Sigmoid colon (tissue), 7 donors: ENCODE data around the gene KCTD16. TPM values are rescaled to one million over a fixed set of nuclear protein-coding genes. Genes with fewer than 3 reads are reported as not detected.

Experiments used
- DNase-seq: peaks from one replicate; pipeline ENCODE4 v3.0.0-alpha.2; 2019
- H3K27ac ChIP-seq, 4 donors: fragments of 200-600 bp; sonication (generic); one replicate each; pipeline ENCODE4 v1.5.1; 2016 to 2019; ENCODE audit warnings: mild to moderate bottlenecking in 1 of 4
- H3K27me3 ChIP-seq, 3 donors: fragments of 200-600 bp; sonication (generic); one replicate each; pipeline ENCODE4 v1.5.1; 2019; ENCODE audit warnings: mild to moderate bottlenecking in 1 of 3
- H3K36me3 ChIP-seq, 4 donors: fragments of 200-600 bp; sonication (generic); one replicate each; pipeline ENCODE4 v1.5.1; 2016 to 2019
- H3K4me1 ChIP-seq, 4 donors: fragments of 200-600 bp; sonication (generic); one replicate each; pipeline ENCODE4 v1.5.1; 2017 to 2019
- H3K4me3 ChIP-seq, 4 donors: fragments of 200-600 bp; sonication (generic); one replicate each; pipeline ENCODE4 v1.5.1; 2017 to 2019; ENCODE audit warnings: mild to moderate bottlenecking in 2 of 4, moderate library complexity in 1 of 4
- H3K9me3 ChIP-seq, 4 donors: fragments of 200-600 bp in 3 of 4; sonication (generic) in 3 of 4; one replicate each; pipeline versions ENCODE4 v1.5.1 to v1.6.1; 2013 to 2019
- EP300 ChIP-seq, 4 donors: sonication (generic); formaldehyde crosslinking; IDR thresholded peaks; one replicate each; pipeline ENCODE4 v1.6.1; 2017; ENCODE audit warnings: antibody characterized with exemption in 4 of 4
- POLR2A ChIP-seq, 2 donors: fragments of 450-650 bp; IDR thresholded peaks; one replicate each; pipeline ENCODE4 v1.6.1; 2016; ENCODE audit warnings: antibody characterized with exemption in 2 of 2, mild to moderate bottlenecking in 2 of 2, moderate library complexity in 2 of 2
- POLR2AphosphoS5 ChIP-seq, 4 donors: sonication (generic); formaldehyde crosslinking; IDR thresholded peaks; one replicate each; pipeline ENCODE4 v1.6.1; 2017; ENCODE audit warnings: antibody characterized with exemption in 4 of 4
- WGBS, 2 donors: extraction: QIAGEN DNeasy Blood & Tissue Kit; methylation state at CpG; one replicate each; pipeline ENCODE4 v1.1.7; 2013; 5-methylcytosine and 5-hydroxymethylcytosine counted together
- intact Hi-C: fragments of 100-400 bp; cut with DNase I; formaldehyde crosslinking; loops from one replicate; pipeline ENCODE4 v1.15.1; 2023
- polyA plus RNA-seq, 3 donors: library from polyadenylated mRNA; stranded (reverse); fragments of 200-250 nt; gene quantifications; one replicate each; pipeline ENCODE4 v1.2.3, GENCODE V29; 2013
- total RNA-seq, 4 donors: library from RNA; depleted of rRNA; stranded (reverse); fragments of >200 nt; gene quantifications; one replicate each; pipeline ENCODE4 v1.1.0, GENCODE V29; 2016
- TF ChIP-seq, protein P1 (sequence below), 4 experiments: fragments of 450-650 bp in 3 of 4; fragments of 200-600 bp in 1 of 4; IDR thresholded peaks; one replicate each; pipeline ENCODE4 v1.5.1; 2016 to 2019; ENCODE audit warnings: antibody characterized with exemption in 4 of 4, mild to moderate bottlenecking in 3 of 4, moderate library complexity in 2 of 4
- donor health status: healthy with polysubstance abuse.
- donor health status: Bipolar disorder and iron deficiency.
- donor health status: healthy.

The KCTD16 gene
- total and polyA plus RNA-seq, 7 donors: under 0.01 to 0.71 (median 0.16) TPM; not detected in 2

DNA sequence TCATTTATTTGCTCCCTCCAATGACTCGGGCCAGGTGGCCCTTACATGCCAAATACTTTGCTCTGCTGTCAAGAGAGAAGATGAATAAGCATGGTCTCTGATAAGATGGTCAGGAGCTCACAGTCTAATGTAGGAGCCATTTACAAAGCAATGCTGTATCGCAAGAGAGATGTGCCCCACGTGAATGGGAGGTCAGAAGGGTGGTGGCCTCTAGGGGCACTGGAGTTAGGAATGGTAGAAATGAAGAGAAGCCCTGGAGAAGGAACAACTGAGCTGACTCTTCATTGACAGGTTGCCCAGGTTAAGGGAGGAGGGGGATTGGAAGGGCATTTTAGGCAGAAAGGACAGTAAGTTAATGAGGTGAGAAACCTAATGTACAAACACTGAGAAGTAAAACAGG is 286.5 kb downstream of the KCTD16 start:
- Histone ChIP-seq H3K36me3 (no peaks in the 10 kb centered on the region), H3K4me1 (no peaks in the 10 kb centered on the region), H3K27me3 (no peaks in the 10 kb centered on the region), H3K27ac (no peak overlapping the region), H3K4me3 (no peak overlapping the region), H3K9me3 (no peaks in the 10 kb centered on the region)
- 77 to 87% methylated on average over 3 of the region's 3 CpGs for WGBS, 2 donors
- intact Hi-C loops: no loop called here
- DNase-seq: no peak
- TF ChIP-seq POLR2AphosphoS5 (IDR thresholded peaks at IDR 0.05) (no peak), EP300 (IDR thresholded peaks at IDR 0.05) (no peak), POLR2A (IDR thresholded peaks at IDR 0.05) (no peak)
- TF ChIP-seq, protein P1, sequence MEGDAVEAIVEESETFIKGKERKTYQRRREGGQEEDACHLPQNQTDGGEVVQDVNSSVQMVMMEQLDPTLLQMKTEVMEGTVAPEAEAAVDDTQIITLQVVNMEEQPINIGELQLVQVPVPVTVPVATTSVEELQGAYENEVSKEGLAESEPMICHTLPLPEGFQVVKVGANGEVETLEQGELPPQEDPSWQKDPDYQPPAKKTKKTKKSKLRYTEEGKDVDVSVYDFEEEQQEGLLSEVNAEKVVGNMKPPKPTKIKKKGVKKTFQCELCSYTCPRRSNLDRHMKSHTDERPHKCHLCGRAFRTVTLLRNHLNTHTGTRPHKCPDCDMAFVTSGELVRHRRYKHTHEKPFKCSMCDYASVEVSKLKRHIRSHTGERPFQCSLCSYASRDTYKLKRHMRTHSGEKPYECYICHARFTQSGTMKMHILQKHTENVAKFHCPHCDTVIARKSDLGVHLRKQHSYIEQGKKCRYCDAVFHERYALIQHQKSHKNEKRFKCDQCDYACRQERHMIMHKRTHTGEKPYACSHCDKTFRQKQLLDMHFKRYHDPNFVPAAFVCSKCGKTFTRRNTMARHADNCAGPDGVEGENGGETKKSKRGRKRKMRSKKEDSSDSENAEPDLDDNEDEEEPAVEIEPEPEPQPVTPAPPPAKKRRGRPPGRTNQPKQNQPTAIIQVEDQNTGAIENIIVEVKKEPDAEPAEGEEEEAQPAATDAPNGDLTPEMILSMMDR (IDR thresholded peaks at IDR 0.05): no peak

DNA sequence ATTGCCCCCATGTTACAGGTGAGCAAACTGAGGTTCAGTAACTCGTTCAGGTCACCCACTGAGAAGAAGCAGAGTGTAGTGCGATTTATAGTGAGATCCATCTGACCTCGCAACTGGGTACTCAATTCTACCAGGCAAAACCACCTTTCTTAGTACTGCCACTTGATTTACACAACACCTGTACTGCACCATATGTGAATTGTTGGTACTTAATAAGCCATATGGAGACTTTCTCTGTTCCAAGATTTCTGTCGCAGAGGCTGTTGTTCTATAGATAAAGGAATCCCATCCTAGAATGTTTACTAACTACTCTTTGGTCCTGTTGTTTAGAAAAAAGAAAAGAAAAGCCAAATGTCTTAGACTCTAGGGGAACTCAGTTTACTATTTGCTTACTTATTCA is 287.5 kb downstream of the KCTD16 start:
- intact Hi-C loops: no loop called here
- DNase-seq: no peak
- H3K27ac ChIP-seq: no peak overlapping the region
- H3K9me3 ChIP-seq: no peaks in the 10 kb centered on the region
- TF ChIP-seq, protein P1 (IDR thresholded peaks at IDR 0.05): no peak
- TF ChIP-seq POLR2A (IDR thresholded peaks at IDR 0.05): no peak
- H3K4me1 ChIP-seq: no peaks in the 10 kb centered on the region
- no peak overlapping the region for H3K4me3 ChIP-seq
- 93% methylated on average over 4 of the region's 4 CpGs for WGBS, 2 donors
- no peaks in the 10 kb centered on the region for H3K36me3 ChIP-seq
- H3K27me3 ChIP-seq: no peaks in the 10 kb centered on the region

DNA sequence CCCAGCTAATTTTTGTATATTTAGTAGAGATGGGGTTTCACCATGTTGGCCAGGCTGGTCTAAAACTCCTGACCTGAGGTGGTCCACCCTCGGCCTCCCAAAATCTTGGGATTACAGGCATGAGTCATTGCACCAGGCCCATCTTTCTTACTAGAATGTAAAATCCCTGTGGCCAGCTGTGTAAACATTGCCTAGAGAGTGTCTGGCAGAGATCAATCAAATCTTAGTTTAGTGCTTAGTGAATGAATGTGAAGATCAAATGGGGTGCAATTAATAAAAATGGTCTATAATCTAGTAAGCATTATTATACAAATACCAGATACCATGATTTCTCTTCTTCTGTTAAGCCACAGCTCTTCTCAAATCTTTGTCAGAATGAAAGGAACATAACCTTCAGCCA is 289.9 kb downstream of the KCTD16 start:
- no peaks in the 10 kb centered on the region for H3K4me1 ChIP-seq
- TF ChIP-seq, protein P1 (IDR thresholded peaks at IDR 0.05): no peak
- TF ChIP-seq POLR2AphosphoS5 (IDR thresholded peaks at IDR 0.05): no peak
- TF ChIP-seq POLR2A (IDR thresholded peaks at IDR 0.05): no peak
- TF ChIP-seq EP300 (IDR thresholded peaks at IDR 0.05): no peak
- H3K9me3 ChIP-seq: no peaks in the 10 kb centered on the region
- intact Hi-C loops: no loop called here
- no peak overlapping the region for H3K4me3 ChIP-seq
- no peak for DNase-seq
- WGBS, 2 donors: 42 to 58% methylated on average over 1 of the region's 1 CpG
- H3K27ac ChIP-seq: no peak overlapping the region
- H3K36me3 ChIP-seq: no peaks in the 10 kb centered on the region
- H3K27me3 ChIP-seq: no peaks in the 10 kb centered on the region

DNA sequence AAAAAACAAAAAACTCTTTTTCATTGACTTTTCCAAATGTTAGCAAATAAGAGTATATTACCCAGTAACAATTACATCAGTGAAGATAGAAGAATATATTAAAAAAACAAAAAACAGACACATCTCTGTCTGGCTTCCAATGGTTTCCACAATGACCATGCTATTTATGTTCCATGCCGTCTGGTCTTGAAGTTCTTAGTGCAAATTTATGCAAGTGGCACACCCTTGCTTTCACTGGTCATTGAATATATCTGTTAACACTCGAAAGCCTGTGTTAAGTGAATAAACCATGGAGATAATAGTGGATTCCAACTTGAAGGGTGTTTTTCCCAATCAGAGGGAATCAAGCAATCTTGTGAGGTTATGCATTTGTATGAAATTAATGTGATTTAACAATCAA is 291.9 kb downstream of the KCTD16 start:
- DNase-seq: no peak
- no peaks in the 10 kb centered on the region for H3K9me3 ChIP-seq
- intact Hi-C loops: no loop called here
- H3K4me3 ChIP-seq: no peak overlapping the region
- H3K36me3 ChIP-seq: no peaks in the 10 kb centered on the region
- TF ChIP-seq EP300 (IDR thresholded peaks at IDR 0.05) (no peak), POLR2A (IDR thresholded peaks at IDR 0.05) (no peak), POLR2AphosphoS5 (IDR thresholded peaks at IDR 0.05) (no peak)
- TF ChIP-seq, protein P1 (IDR thresholded peaks at IDR 0.05): no peak
- WGBS, 2 donors: 81 to 84% methylated on average over 2 of the region's 2 CpGs
- no peak overlapping the region for H3K27ac ChIP-seq
- no peaks in the 10 kb centered on the region for H3K27me3 ChIP-seq
- H3K4me1 ChIP-seq: no peaks in the 10 kb centered on the region

DNA sequence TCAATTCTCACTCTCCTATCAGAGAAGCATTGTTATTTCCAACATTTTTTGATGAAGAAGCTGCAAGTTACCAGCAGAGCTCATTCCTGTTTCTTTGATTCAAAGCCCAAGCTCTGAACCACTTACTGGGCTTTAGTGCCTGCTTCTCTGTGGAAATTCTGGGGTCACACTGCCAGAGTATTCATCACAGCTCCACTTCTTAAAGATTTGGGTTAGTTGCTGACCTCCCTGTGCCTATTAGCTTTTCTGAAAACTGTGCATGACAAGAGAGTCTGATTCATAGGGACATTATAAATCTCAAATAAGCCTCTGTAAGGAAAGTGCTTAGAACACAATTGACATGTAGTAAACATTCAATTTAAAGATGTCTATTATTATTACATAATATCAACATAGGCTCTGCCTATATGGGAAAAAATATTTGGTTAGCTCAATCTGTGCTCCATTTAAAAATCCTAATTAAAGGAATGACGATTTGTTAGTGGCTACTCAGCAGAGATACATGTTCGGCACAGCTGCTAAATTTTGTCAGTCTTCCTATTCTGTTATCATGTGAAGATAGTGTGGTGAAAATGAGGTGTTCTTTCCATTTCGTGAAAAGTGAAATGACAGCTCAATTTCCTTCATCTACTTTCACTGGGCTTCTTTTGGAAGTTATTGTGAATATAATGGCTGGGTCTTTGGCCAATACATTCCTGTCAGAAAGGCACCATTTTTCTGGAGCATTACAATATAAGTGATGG is 293.0 kb downstream of the KCTD16 start:
- DNase-seq: no peak
- intact Hi-C loops: no loop called here
- H3K4me3 ChIP-seq: no peak overlapping the region
- no peaks in the 10 kb centered on the region for H3K9me3 ChIP-seq
- no peaks in the 10 kb centered on the region for H3K36me3 ChIP-seq
- H3K27me3 ChIP-seq: no peaks in the 10 kb centered on the region
- TF ChIP-seq, protein P1 (IDR thresholded peaks at IDR 0.05): no peak
- 85 to 87% methylated on average over 3 of the region's 3 CpGs for WGBS, 2 donors
- H3K27ac ChIP-seq: no peak overlapping the region
- no peaks in the 10 kb centered on the region for H3K4me1 ChIP-seq
